ENCODE data around the gene ANAPC2. TPM values are rescaled to one million over a fixed set of nuclear protein-coding genes. Genes with fewer than 3 reads are reported as not detected.
A peak's percentile ranks its signal among the peaks of the same experiment; 100 is the strongest.

ANAPC2 gene
- total RNA-seq, 1 experiment from 2014 or later: 95.4 TPM

DNA sequence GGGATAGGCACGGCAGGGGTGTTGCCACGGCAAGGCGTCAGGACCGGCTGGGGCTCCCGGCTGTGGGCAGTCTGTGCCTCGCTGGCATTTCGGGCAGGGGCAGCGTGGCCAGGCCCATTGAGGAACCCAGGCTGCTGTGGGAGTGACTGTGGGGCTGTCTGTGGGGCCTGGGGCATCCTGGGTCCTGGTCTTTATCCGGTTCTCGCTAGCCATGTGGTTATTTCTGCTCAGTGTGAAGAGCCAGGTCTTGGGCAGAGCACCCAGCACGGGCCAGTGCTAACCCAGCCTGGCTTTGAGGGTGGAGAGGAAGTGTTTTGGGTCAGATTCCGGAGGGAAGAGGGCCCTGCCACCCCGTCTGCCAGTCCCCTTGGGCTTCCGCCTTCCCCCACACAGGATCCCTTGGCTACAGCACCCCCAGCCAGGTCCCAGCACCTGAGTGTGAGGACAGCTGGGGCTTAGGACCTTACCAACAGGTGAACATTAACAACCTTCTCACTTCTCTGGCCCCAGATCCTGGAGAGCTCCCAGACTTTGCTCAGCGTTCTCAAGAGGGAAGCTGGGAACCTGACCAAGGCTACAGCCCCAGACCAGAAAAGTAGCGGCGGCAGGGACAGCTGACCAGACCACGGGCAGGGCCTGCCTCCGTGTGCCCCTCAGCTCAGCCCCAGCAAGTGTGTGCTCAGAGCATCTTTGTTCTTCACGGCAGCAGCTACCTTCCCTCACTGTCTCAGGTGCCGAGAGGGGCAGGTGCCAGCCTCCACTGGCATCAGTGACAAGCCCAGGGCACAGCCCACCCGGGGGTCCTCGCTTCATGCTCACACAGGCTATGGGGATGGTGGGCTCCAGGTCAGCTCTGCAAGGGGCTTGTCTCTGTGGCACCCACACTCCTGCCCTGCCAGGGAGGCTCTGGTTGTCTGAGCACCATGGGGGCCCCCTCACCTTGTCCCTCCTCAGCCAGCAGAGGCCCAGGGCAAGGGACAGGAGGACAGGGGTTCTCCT lies 1.2 kb upstream of the ANAPC2 start:
- no peaks in the 10 kb centered on the region for H3K36me3 ChIP-seq (ENCODE audit: low read depth)
- no peaks in the 10 kb centered on the region for H3K27me3 ChIP-seq (ENCODE audit: insufficient read depth, low read depth)
- POLR2A ChIA-PET (ENCODE audit: unreplicated experiment): interaction anchor here (0.6 to 1.8 kb wide), 14 partner anchors 9 to 269 kb away, joined by 3 to 14 read pairs (median 6); partner anchors contain the start of genes CYSRT1, NSMF, RNF208 and TPRN
- H3K4me1 ChIP-seq (replicated peaks; ENCODE audit: insufficient read depth): peaks cover 38% of the 10 kb centered on the region
- H3K9me3 ChIP-seq (ENCODE audit: insufficient read depth, low read depth): no peaks in the 10 kb centered on the region
- TSS peak; percentile 72 for BruUV-seq (replicated peaks)
- peak overlapping the region; percentile 56 for H2AFZ ChIP-seq
- CTCF ChIA-PET: interaction anchor here (0.6 to 2.8 kb wide), 8 partner anchors 11 to 401 kb away, joined by 3 to 15 read pairs (median 4); partner anchors contain the start of gene RNF224
- peak overlapping the region; percentile 92 for H3K4me2 ChIP-seq
- no peak for TF ChIP-seq EZH2 (IDR thresholded peaks at IDR 0.05; ENCODE audit: low read depth)
- TF ChIP-seq, protein P1, sequence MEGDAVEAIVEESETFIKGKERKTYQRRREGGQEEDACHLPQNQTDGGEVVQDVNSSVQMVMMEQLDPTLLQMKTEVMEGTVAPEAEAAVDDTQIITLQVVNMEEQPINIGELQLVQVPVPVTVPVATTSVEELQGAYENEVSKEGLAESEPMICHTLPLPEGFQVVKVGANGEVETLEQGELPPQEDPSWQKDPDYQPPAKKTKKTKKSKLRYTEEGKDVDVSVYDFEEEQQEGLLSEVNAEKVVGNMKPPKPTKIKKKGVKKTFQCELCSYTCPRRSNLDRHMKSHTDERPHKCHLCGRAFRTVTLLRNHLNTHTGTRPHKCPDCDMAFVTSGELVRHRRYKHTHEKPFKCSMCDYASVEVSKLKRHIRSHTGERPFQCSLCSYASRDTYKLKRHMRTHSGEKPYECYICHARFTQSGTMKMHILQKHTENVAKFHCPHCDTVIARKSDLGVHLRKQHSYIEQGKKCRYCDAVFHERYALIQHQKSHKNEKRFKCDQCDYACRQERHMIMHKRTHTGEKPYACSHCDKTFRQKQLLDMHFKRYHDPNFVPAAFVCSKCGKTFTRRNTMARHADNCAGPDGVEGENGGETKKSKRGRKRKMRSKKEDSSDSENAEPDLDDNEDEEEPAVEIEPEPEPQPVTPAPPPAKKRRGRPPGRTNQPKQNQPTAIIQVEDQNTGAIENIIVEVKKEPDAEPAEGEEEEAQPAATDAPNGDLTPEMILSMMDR (conservative IDR thresholded peaks at IDR 0.05): 0 out of 2 replicates have a peak, but pooled peaks have one; percentile 1
- H3K9me2 ChIP-seq (ENCODE audit: insufficient read depth): no peaks in the 10 kb centered on the region
- peaks cover 18% of the 10 kb centered on the region for H3F3A ChIP-seq (ENCODE audit: insufficient read depth, low read depth)
- DNase-seq: no peak
- peak overlapping the region; percentile 97 for H3K4me3 ChIP-seq
- H3K79me2 ChIP-seq (ENCODE audit: low read depth): peaks cover 46% of the 10 kb centered on the region
- H4K20me1 ChIP-seq (ENCODE audit: insufficient read depth): peaks cover 32% of the 10 kb centered on the region
- peak overlapping the region; percentile 74 for H3K27ac ChIP-seq
- intact Hi-C loops (cut with micrococcal nuclease; ENCODE audit: unreplicated experiment): loop anchor here (1.0 to 2.0 kb wide), 4 partner anchors 11 to 61 kb away; partner anchors contain the start of genes TMEM210 and TPRN

DNA sequence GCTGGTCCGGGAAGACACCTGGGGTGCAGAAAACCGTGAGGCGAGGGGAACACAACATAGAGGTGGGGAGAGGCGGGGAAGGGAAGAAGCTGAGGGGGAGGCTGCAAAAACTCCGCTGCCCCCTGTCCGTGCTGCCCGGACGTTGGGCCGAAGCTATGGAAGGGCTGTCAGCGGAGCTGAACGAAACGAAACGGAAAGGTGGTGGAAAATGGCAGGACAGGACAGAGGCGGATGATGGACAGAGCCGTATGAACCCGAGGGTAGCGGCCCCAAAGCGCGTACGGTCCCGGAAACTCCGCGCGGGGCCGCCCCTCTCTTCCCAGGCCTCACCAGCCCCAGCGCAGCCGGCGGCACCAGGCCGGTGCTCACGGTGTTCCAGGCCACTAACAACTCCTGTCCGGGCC lies 272 bp downstream of the ANAPC2 start:
- no peaks in the 10 kb centered on the region for H3K9me2 ChIP-seq (ENCODE audit: insufficient read depth)
- POLR2A ChIA-PET (ENCODE audit: unreplicated experiment): interaction anchor here (0.7 to 1.8 kb wide), 3 partner anchors 13 to 57 kb away, joined by 3 to 14 read pairs (median 13); partner anchors contain the start of gene TPRN
- peak overlapping the region; percentile 92 for H3K4me2 ChIP-seq
- no peaks in the 10 kb centered on the region for H3K27me3 ChIP-seq (ENCODE audit: insufficient read depth, low read depth)
- H3F3A ChIP-seq (ENCODE audit: insufficient read depth, low read depth): peaks cover 18% of the 10 kb centered on the region
- intact Hi-C loops (cut with micrococcal nuclease; ENCODE audit: unreplicated experiment): loop anchor here (1.0 to 2.0 kb wide), 3 partner anchors 15 to 59 kb away; partner anchors contain the start of genes RNF224 and TMEM210
- peaks cover 33% of the 10 kb centered on the region for H3K4me1 ChIP-seq (replicated peaks; ENCODE audit: insufficient read depth)
- peaks cover 17% of the 10 kb centered on the region for H4K20me1 ChIP-seq (ENCODE audit: insufficient read depth)
- no peaks in the 10 kb centered on the region for H3K36me3 ChIP-seq (ENCODE audit: low read depth)
- no peaks in the 10 kb centered on the region for H3K9me3 ChIP-seq (ENCODE audit: insufficient read depth, low read depth)
- H3K27ac ChIP-seq: peak overlapping the region; percentile 74; the same call in 1 of the 2 replicates
- H3K79me2 ChIP-seq (ENCODE audit: low read depth): peaks cover 33% of the 10 kb centered on the region
- TF ChIP-seq EZH2 (IDR thresholded peaks at IDR 0.05; ENCODE audit: low read depth): no peak
- TF ChIP-seq, protein P1 (conservative IDR thresholded peaks at IDR 0.05): no peak
- no TSS peak for BruUV-seq (replicated peaks)
- peak overlapping the region; percentile 93 for H2AFZ ChIP-seq
- H3K4me3 ChIP-seq: peak overlapping the region; percentile 97
- CTCF ChIA-PET: interaction anchor here (0.6 to 1.4 kb wide), 2 partner anchors 13 to 65 kb away, joined by 5 to 9 read pairs; no protein-coding TSS in a partner anchor
- no peak for DNase-seq

DNA sequence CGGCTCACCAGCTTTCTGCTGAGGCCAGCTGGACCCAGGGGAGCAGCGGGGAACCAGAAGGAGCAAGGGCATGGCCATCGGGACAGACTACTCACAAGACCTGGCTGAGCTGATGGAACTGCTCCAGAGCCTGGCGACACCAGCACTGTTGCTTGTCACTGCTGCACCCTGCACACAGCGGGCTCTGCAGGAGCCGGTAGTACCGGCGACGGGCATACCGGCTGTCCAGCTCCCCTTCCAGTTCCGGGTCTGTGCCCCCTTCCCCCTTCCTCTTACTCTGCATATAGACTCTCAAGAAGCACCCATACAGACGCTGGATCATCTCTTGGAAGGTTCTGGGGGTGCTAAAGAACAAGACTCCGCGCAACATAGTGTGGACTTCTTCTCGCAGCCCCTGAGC lies 974 bp downstream of the ANAPC2 start:
- CTCF ChIA-PET: interaction anchor here (0.6 kb wide), 1 partner anchor 64 kb away, joined by 5 read pairs; no protein-coding TSS in a partner anchor
- intact Hi-C loops (cut with micrococcal nuclease; ENCODE audit: unreplicated experiment): no loop called here

More for the DNA sequence above, 974 bp downstream of the ANAPC2 start:
- no peak for DNase-seq
- Histone ChIP-seq H3K36me3 (ENCODE audit: low read depth) (no peaks in the 10 kb centered on the region), H3K4me2 (peak overlapping the region; percentile 92), H4K20me1 (ENCODE audit: insufficient read depth) (peaks cover 11% of the 10 kb centered on the region), H3K79me2 (ENCODE audit: low read depth) (peaks cover 30% of the 10 kb centered on the region), H3K9me3 (ENCODE audit: insufficient read depth, low read depth) (no peaks in the 10 kb centered on the region), H3K27ac (no peak overlapping the region), H3F3A (ENCODE audit: insufficient read depth, low read depth) (peaks cover 18% of the 10 kb centered on the region), H3K4me1 (replicated peaks; ENCODE audit: insufficient read depth) (peaks cover 33% of the 10 kb centered on the region), H3K9me2 (ENCODE audit: insufficient read depth) (no peaks in the 10 kb centered on the region), H3K27me3 (ENCODE audit: insufficient read depth, low read depth) (no peaks in the 10 kb centered on the region), H3K4me3 (peak overlapping the region; percentile 97), H2AFZ (no peak overlapping the region)
- BruUV-seq (replicated peaks): no TSS peak
- no peak for TF ChIP-seq EZH2 (IDR thresholded peaks at IDR 0.05; ENCODE audit: low read depth)
- TF ChIP-seq, protein P1 (conservative IDR thresholded peaks at IDR 0.05): no peak
- POLR2A ChIA-PET (ENCODE audit: unreplicated experiment): interaction anchor here (0.7 kb wide), 1 partner anchor 56 kb away, joined by 3 read pairs; no protein-coding TSS in a partner anchor

Measured in PC-9 (cell line).